Right lobe of liver (tissue), 4 donors: ENCODE data around the gene SH3BP2.

Experiments used
- CTCF ChIP-seq, 4 donors: fragments of 200-600 bp in 3 of 4; fragments of 450-650 bp in 1 of 4; IDR thresholded peaks; one replicate each; pipeline versions ENCODE4 v1.5.1 to v1.8.0; 2016 to 2022; ENCODE audit warnings: antibody characterized with exemption in 4 of 4, mild to moderate bottlenecking in 2 of 4
- POLR2A ChIP-seq: fragments of 450-650 bp; IDR thresholded peaks from one replicate; pipeline ENCODE4 v1.6.1; 2017; ENCODE audit warnings: antibody characterized with exemption, mild to moderate bottlenecking
- donor health status: DM: no; HTN: no; CAD: no.
- donor health status: DM: no; HTN: no; CAD: no.
- donor health status: DM: no; HTN: yes; CAD: no.

GRCh38 chr4:2798399-2799223, 5.7 kb downstream of the SH3BP2 start:
- no peak for TF ChIP-seq CTCF (IDR thresholded peaks at IDR 0.05)
- no peak for TF ChIP-seq POLR2A
